GM23248 (cell line): ENCODE results near the gene AFF3.

Experiments
- EZH2 ChIP-seq: fragments of 200-600 bp; sonication (generic); IDR thresholded peaks from 2 replicates; pipeline ENCODE4 v1.6.1; 2018; ENCODE audit warnings: antibody characterized with exemption, mild to moderate bottlenecking; ENCODE audit not compliant: insufficient read depth, poor library complexity, severe bottlenecking
- EZH2phosphoT487 ChIP-seq: fragments of 200-600 bp; sonication (generic); IDR thresholded peaks from 2 replicates; pipeline ENCODE4 v1.6.1; 2018; ENCODE audit warnings: antibody characterized with exemption, moderate library complexity, mild to moderate bottlenecking, low read depth; ENCODE audit not compliant: insufficient read depth

DNA sequence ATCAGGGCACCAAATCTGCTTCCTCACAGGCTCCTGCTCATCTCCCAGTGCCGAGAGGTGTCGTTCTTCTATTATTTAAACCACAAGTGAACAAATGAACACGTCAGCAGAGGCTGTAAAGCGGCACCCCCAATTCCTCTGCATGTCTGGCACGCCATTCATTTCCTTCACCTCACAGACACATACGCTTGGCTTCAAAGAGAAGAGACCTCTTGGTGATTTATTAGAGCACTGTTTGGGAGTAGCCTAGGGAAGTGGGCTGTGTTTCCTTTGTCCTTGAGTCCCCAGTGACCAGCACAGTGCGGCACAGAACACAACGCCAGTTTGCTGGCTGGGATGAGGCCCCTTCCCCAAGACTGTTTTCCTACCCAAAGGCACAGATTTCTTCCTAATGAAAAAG is 468.3 kb downstream of the AFF3 start:
- no peak for TF ChIP-seq EZH2
- TF ChIP-seq EZH2phosphoT487, result no peak
